H54 (cell line): ENCODE results near the gene STING1.
"Not testable (repeated sequence)": the region's sequence is repeated elsewhere in the genome, so short reads cannot be mapped to it uniquely, and the experiment has no call there.

ENCODE experiments used
- DNase-seq: peaks from one replicate; pipeline ENCODE4 v3.0.0; 2011; ENCODE audit warnings: low spot score, mixed read lengths; ENCODE audit not compliant: insufficient read length
- FAIRE-seq: peaks from 3 replicates; lab custom pipeline; 2011; peaks lifted over from hg19 to GRCh38; lab: Jason Lieb, UNC
- POLR2A ChIP-seq: IDR thresholded peaks from 2 replicates; pipeline ENCODE4 v1.6.1; 2011; ENCODE audit warnings: low read depth, mild to moderate bottlenecking, low read length

Gene STING1

DNA sequence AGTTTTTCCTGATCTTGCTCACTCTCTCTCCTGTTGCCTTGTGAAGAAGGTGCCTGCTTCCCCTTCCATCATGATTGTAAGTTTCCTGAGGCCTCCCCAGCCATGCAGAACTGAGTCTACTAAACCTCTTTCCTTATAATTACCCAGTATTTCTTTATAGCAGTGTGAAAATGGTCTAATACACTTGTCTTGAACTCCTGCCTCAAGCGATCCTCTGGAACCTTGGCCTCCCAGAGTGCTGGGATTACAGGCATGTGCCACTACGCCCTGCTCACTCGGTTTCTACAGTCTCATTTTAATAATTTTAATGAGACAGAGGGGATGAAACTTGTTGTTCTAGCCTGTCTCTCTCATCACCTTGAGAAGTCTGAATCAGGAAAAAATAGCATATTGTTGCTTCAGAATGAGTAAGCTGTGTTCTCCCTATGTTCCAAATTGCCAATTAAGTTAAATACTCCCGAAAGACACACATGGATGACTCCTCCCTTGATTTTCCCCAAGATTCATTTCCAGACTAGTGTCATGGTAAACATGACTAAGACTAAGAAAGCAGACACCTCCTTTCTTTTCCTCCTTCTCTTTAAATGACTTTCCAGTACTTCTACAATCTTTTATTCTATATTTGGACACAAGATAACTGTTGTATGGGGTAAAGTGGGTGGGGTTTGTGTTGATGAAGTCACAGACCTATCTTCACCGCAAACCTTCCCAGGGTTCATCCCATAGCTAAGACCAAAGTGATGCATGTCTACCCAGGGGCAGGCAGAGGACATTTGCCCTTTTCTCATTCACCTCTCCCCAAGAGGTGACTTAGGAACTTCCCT lies 35.4 kb downstream of the STING1 start:
- TF ChIP-seq POLR2A, result no peak
- DNase-seq (no peak), FAIRE-seq (no peak)

DNA sequence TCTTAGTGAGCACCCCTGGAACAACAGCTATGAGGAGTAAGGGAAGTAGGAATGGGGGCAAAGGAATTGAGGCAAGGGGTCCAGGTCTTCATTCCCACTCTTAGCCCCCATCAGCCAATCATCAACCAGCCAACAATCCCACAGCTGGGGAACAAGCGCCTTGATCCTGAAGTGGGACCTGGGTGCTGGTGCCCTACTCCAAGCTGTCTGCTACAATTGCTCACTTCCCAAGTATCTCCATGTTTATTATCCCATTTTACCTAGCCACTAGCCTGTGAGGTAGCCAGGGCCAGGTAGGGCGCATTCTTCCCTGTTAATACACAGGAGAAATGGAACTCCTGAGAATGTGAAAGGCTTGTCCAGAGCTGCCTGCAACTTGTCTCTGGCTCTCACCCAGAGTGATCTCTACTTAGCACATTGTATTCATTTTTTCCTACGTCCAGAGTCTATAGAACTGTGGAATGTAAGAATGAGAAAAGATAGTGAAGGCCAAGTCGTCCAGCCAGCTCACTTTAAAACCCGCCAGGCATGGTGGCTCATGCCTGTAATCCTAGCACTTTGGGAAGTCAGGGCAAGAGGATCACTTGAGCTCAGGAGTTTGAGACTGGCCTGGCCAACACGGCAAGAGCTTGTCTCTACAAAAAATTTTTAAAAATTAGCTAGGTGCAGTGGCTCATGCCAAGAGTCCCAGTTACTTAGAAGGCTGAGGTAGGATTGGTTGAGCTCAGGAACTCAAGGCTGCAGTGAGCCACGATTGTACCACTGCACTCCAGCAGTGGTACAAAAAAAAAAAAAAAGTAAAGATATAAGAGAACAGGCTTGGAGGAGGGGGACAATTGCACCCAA lies 37.0 kb downstream of the STING1 start:
- TF ChIP-seq POLR2A, result no peak
- DNase-seq (no peak), FAIRE-seq (no peak)

DNA sequence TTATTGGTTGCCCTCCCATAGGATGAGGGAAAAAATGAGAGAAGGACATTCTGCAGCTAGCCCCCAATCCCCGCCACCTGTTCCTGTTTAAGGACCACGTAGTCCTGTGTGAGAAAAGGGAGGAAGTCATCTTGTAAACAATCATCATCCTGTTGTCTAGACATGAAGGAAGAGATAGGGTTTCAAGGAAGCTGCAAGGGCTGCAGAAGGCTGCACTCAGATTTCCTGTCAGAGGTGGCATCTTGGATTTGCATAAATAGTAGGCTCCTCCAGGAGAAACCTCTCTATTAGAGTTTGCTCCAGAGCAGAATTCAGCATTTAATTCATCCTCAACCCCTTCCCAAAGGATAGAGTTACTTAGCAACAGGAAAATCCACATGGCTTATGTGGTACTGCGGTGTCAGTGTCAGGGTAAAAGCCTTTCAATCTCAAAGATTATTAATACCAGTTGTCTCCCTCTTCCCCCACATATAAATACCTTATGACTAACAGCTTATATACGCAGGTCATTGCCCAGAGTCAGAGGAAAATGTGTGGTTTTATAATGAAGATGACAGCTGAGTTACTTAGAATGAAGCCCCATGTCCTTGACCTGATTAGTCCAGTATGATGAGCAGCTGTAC lies 38.6 kb downstream of the STING1 start:
- DNase-seq (no peak), FAIRE-seq (no peak)
- TF ChIP-seq POLR2A, result no peak

DNA sequence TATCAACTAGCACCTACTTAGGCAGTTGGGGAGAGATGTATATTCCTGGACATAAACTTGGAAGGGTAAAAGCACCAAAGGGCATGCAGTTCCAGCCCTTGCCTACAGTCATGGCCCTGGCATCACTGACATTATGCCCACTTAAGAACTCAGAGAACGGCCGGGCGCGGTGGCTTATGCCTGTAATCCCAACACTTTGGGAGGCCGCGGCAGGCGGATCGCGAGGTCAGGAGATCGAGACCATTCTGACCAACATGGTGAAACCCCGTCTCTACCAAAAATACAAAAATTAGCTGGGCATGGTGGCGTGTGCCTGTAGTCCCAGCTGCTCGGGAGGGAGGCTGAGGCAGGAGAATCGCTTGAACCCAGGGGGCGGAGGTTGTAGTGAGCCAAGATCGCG lies 42.1 kb downstream of the STING1 start:
- FAIRE-seq, DNase-seq: not testable (repeated sequence)

DNA sequence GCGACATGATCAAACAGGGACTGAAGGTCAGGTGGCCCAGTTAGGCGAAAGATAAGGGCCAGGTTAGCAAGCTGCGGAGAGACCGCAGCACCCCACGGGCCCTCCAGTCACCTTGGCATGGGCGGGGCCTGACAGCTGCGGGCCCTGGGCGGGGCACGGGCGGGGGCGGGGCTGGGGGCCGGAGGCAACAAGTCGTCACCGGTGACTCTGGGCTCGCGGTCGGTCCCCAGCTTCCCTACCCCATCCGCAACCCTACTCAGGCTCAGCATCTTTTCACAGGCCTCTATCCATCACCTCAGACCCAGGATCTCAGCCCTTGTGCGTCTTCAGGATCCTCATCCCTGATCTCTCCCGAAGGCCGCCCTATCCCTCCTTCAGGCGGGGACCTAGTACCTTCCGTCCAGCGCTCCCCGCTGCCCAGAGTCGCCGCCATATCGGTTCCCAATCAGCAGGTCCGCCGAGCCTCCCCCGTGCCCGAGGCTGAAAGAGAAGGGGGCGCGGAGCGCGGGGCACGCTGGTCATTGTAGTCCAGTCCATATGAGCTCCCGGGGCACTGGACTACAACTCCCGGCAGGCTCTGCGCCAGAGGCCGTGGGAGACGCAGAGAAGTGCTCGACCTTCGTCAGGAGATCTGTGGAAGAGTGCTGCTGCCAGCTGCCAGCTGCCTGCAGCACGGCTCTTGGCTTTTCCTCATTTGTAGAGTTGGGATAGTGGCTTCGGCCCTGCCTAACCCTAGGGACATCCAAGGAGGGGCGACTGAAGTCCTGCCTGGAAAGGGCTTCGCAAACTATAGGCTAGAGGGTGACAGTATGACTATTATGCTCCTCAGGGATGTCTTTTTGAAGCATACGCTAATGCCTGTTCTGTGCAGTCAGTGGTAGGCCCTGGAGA lies 43.3 kb downstream of the STING1 start, which contains the start of gene DNAJC18:
Gene DNAJC18, minus strand, starts transcription at position 513 of the 891 bp plus-strand sequence. Its CDS starts 80 bp downstream, at position 433.
- peak; percentile 28; the same call in 1 of the 2 replicates for TF ChIP-seq POLR2A
- FAIRE-seq, result no peak
- peak; percentile 85 for DNase-seq

DNA sequence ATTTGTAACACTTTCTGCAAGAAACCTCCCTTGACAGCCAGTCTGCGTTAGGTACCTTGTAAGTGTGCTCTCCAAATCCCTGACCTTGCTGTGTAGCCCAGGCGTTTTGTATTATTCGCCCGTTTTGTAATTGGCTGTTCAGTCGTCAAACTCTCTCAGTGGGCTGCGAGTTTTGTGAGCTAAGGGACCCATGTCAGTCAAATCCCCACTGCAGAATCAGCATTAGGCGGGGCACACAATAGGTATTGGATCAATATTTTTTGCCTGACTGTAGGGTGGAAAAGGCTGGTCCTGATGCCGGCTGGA lies 43.9 kb downstream of the STING1 start:
- DNase-seq (no peak), FAIRE-seq (no peak)
- no peak for TF ChIP-seq POLR2A

DNA sequence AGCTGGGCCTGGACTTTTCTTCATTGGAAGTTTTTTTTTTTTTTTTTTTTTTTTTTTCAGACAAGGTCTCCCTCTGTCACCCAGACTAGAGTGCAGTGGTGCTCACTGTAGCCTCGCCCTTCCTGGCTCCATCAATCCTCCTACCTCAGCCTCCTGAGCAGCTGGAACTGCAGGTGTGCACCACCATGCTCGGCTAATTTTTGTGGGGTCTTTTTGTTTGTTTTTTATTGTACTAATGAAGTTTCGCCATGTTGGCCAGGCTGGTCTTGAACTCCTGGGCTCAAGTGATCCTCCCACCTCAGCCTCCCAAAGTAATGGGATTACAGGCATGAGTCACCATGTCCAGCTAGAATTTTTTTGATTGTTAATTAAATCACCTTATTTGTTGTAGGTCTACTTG lies 46.9 kb downstream of the STING1 start:
- TF ChIP-seq POLR2A, result no peak
- DNase-seq (no peak), FAIRE-seq (no peak)

DNA sequence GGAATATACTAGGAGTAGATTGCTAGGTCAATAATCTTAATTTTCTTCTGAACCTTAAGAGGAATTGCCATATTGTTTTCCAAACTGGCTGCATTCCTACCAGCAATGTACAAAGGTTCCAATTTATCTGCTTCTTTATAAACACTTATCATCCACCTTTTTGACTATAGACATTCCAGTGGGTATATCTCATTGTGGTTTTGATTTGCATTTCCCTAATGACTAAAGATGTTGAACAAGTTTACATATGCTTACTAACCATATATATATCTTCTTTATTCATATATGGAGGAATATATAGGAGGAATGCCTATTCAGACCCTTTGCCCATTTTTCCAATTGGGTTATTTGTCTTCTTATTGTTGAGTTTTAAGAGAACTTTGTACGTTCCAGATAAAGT lies 50.9 kb downstream of the STING1 start:
- no peak for FAIRE-seq
- DNase-seq, result no peak
- TF ChIP-seq POLR2A, result no peak

DNA sequence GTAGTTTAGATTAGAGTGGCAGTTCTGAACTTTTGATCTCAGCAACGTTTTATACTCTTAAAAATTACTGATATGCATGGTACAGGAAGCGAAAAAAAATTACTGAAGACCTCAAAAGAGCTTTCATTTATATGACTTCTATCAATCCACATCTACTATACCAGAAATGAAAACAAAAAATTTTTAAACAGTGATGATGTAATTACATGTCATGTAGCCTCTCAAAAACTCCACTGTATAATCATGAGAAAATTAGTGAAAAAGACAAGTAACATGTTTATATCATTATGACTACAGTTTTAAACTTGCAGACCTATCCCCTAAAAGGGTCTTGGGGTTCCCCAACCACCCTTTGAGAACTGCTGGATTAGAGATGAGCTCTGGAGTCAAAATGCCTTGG lies 52.5 kb downstream of the STING1 start:
- DNase-seq, result no peak
- FAIRE-seq, result no peak
- TF ChIP-seq POLR2A, result no peak

DNA sequence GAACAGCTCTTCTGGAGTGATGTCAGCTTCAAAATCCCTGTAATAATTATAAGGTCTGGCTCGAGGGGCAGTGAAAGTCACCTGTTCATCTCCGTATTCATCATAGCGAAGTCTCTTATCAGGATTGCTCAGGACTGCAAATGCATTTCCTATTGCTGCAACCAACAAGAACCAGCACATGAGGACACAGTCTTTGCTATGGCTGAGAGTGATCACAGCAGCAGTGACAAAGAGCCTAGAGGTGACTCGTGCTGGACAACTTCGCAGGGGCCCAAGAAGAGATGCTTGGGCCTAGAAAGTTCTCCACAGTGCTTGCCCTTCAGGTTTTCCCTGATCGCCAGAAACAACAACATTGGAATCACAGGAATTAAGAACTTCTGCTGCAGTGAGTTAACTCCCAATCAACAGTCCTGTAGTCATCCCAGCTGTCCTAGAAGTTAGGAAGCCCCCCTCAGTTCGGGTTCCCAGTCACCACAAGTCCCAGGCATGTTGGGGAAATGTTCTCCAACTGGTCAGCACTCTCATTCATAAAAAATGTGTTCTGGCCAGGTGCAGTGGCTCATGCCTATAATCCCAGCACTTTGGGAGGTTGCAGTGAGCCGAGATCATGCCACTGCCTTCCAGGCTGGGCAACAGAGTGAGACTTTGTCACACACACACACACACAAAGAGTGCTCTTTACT lies 56.2 kb downstream of the STING1 start:
- no peak for FAIRE-seq
- TF ChIP-seq POLR2A, result no peak
- DNase-seq, result no peak
